ENCODE measurements around the gene PDGFD. TPM values are rescaled to one million over a fixed set of nuclear protein-coding genes. Genes with fewer than 3 reads are reported as not detected.

Gene PDGFD
- total RNA-seq, 1 donor from 2014 or later, result 5.0 TPM

DNA sequence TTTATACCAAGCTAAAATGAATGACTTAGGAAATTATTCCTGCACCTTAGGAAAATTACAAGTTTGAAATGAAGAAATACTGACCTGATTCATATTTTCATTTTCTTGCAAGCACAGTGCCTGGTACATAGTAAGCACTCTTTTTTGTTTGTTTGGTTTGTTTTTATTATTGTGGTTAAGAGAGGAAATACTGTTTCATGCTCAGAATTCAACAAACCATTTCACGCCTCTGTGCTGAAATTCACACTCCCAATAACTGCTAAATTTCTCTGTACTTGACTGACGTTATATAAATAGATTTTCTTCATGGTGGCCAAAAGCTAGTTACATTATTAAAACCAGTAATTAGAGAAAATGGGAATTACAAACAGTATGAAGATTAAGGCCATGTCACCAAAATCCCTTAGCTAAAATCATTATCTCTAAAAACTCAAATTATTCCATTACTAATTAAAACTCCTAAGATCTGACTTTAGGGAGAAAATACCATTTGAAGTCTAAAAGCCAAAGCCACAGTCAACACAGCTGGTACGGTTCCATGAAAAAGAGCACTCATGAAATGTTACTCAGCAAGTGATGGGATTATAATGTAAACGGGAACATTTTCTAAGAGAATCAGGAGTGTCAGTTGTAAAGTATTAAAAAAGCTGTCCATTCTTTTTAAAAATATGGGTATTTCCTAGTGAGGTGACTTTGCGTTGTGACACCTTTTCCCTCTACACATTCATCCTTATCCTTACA is 205.3 kb downstream of the PDGFD start:
- no peaks in the 10 kb centered on the region for H3K36me3 ChIP-seq
- H3K9me3 ChIP-seq, result no peaks in the 10 kb centered on the region
- DNase-seq, result no peak
- H3K4me3 ChIP-seq, result no peak overlapping the region
- intact Hi-C loops (cut with DNase I), result no loop called here
- TF ChIP-seq, protein P1, sequence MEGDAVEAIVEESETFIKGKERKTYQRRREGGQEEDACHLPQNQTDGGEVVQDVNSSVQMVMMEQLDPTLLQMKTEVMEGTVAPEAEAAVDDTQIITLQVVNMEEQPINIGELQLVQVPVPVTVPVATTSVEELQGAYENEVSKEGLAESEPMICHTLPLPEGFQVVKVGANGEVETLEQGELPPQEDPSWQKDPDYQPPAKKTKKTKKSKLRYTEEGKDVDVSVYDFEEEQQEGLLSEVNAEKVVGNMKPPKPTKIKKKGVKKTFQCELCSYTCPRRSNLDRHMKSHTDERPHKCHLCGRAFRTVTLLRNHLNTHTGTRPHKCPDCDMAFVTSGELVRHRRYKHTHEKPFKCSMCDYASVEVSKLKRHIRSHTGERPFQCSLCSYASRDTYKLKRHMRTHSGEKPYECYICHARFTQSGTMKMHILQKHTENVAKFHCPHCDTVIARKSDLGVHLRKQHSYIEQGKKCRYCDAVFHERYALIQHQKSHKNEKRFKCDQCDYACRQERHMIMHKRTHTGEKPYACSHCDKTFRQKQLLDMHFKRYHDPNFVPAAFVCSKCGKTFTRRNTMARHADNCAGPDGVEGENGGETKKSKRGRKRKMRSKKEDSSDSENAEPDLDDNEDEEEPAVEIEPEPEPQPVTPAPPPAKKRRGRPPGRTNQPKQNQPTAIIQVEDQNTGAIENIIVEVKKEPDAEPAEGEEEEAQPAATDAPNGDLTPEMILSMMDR (IDR thresholded peaks at IDR 0.05), result no peak
- no peaks in the 10 kb centered on the region for H3K27me3 ChIP-seq
- no peak overlapping the region for H3K27ac ChIP-seq
- no peaks in the 10 kb centered on the region for H3K4me1 ChIP-seq
- ATAC-seq, result no peak

DNA sequence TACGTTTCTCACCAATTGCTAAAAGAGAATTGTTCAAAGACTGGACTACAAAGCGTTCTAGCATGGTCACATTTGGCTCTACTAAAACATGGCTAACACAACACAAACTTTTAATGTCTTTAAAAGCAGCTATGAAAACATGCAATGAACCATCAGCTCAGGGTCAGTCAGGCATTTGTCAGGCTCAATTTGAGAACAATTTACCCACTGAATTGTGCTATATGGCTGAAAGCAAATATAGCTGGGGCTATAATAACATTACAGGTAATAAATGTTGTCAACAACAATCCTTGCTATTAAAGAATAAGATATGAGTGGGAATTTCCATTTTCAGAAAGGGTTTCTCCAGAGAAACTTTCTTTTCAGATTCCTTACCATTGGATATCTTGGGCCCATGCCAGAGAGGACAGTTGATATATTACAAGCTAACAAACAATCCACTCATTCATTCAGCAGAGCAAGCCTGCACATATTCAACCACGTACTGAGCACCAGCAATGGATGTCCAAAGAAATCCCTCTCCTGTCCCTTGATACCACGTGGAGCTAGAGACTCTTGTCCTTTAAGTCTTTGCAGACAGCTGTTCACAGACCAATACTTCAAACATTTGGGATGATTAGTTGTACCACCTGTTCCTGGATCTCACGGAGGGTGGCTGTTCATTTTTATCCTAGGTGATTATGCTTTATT is 210.0 kb downstream of the PDGFD start:
- H3K36me3 ChIP-seq, result no peaks in the 10 kb centered on the region
- H3K9me3 ChIP-seq, result no peaks in the 10 kb centered on the region
- ATAC-seq (no peak), DNase-seq (no peak)
- no peak overlapping the region for H3K27ac ChIP-seq
- H3K27me3 ChIP-seq, result no peaks in the 10 kb centered on the region
- H3K4me1 ChIP-seq, result no peaks in the 10 kb centered on the region
- no peak overlapping the region for H3K4me3 ChIP-seq
- intact Hi-C loops (cut with DNase I), result no loop called here
- TF ChIP-seq, protein P1 (IDR thresholded peaks at IDR 0.05), result no peak

GRCh38 chr11:103949781-103950180 is 214.2 kb downstream of the PDGFD start:
- TF ChIP-seq, protein P1 (IDR thresholded peaks at IDR 0.05), result no peak
- DNase-seq (no peak), ATAC-seq (no peak)
- Histone ChIP-seq H3K27ac (no peak overlapping the region), H3K4me1 (no peaks in the 10 kb centered on the region), H3K4me3 (no peak overlapping the region), H3K9me3 (no peaks in the 10 kb centered on the region), H3K36me3 (no peaks in the 10 kb centered on the region), H3K27me3 (no peaks in the 10 kb centered on the region)
- intact Hi-C loops (cut with DNase I), result no loop called here

GRCh38 chr11:103948187-103948763 is 215.7 kb downstream of the PDGFD start:
- TF ChIP-seq, protein P1 (IDR thresholded peaks at IDR 0.05), result no peak
- intact Hi-C loops (cut with DNase I), result no loop called here
- Histone ChIP-seq H3K9me3 (no peaks in the 10 kb centered on the region), H3K4me1 (no peaks in the 10 kb centered on the region), H3K4me3 (no peak overlapping the region), H3K36me3 (no peaks in the 10 kb centered on the region), H3K27ac (no peak overlapping the region), H3K27me3 (no peaks in the 10 kb centered on the region)
- ATAC-seq (no peak), DNase-seq (no peak)

GRCh38 chr11:103947546-103947919 is 216.4 kb downstream of the PDGFD start:
- H3K27me3 ChIP-seq, result no peaks in the 10 kb centered on the region
- no peaks in the 10 kb centered on the region for H3K4me1 ChIP-seq
- no peak overlapping the region for H3K4me3 ChIP-seq
- H3K9me3 ChIP-seq, result no peaks in the 10 kb centered on the region
- DNase-seq, result no peak
- no peak overlapping the region for H3K27ac ChIP-seq
- intact Hi-C loops (cut with DNase I), result no loop called here
- TF ChIP-seq, protein P1 (IDR thresholded peaks at IDR 0.05), result no peak
- ATAC-seq, result no peak
- H3K36me3 ChIP-seq, result no peaks in the 10 kb centered on the region
